ENCODE measurements around the gene AGPAT1.
"Not testable (repeated sequence)": the region's sequence is repeated elsewhere in the genome, so short reads cannot be mapped to it uniquely, and the experiment has no call there.

Gene AGPAT1

GRCh38 chr6:32148289-32149091, 27.4 kb downstream of the AGPAT1 start:
- no peak for DNase-seq (ENCODE audit: low read depth)

GRCh38 chr6:32147401-32148132, 28.3 kb downstream of the AGPAT1 start:
- no peak for DNase-seq (ENCODE audit: low read depth)

GRCh38 chr6:32146687-32147086, 29.2 kb downstream of the AGPAT1 start:
- no peak for DNase-seq (ENCODE audit: low read depth)

GRCh38 chr6:32146287-32146686, 29.6 kb downstream of the AGPAT1 start:
- no peak for DNase-seq (ENCODE audit: low read depth)

- DNase-seq (ENCODE audit: low read depth), result not testable (repeated sequence)
Observed at GRCh38 chr6:32144238-32144637, 31.6 kb downstream of the AGPAT1 start.

GRCh38 chr6:32140420-32141046, 35.4 kb downstream of the AGPAT1 start:
- no peak for DNase-seq (ENCODE audit: low read depth)

GRCh38 chr6:32139590-32139989, 36.3 kb downstream of the AGPAT1 start:
- DNase-seq (ENCODE audit: low read depth), result no peak

GRCh38 chr6:32137454-32137853, 38.4 kb downstream of the AGPAT1 start:
- DNase-seq (ENCODE audit: low read depth), result no peak

GRCh38 chr6:32133786-32134185, 42.1 kb downstream of the AGPAT1 start:
- DNase-seq (ENCODE audit: low read depth), result no peak

- DNase-seq (ENCODE audit: low read depth), result no peak
Observed at GRCh38 chr6:32132110-32132509, 43.8 kb downstream of the AGPAT1 start.

- DNase-seq (ENCODE audit: low read depth), result no peak
Observed at GRCh38 chr6:32131439-32131948, 44.4 kb downstream of the AGPAT1 start.

GRCh38 chr6:32129297-32130088, 46.4 kb downstream of the AGPAT1 start:
- no peak for DNase-seq (ENCODE audit: low read depth)

GRCh38 chr6:32128751-32129296, 47.1 kb downstream of the AGPAT1 start:
- no peak for DNase-seq (ENCODE audit: low read depth)

GRCh38 chr6:32127717-32128592, 47.9 kb downstream of the AGPAT1 start, which contains the start of gene ATF6B:
TSS of gene ATF6B (minus strand) at chr6:32128246. CDS start at chr6:32128207, 39 bp downstream.
- DNase-seq (ENCODE audit: low read depth), result peak; percentile 94

GRCh38 chr6:32127409-32127716, 48.5 kb downstream of the AGPAT1 start:
- no peak for DNase-seq (ENCODE audit: low read depth)

- no peak for DNase-seq (ENCODE audit: low read depth)
Observed at GRCh38 chr6:32126880-32127279, 49.0 kb downstream of the AGPAT1 start.

- DNase-seq (ENCODE audit: low read depth), result no peak
Observed at GRCh38 chr6:32123681-32124080, 52.2 kb downstream of the AGPAT1 start.

GRCh38 chr6:32120573-32121059, 55.3 kb downstream of the AGPAT1 start:
- DNase-seq (ENCODE audit: low read depth), result no peak

GRCh38 chr6:32118782-32119628, 56.9 kb downstream of the AGPAT1 start:
- no peak for DNase-seq (ENCODE audit: low read depth)
